Prostate gland (tissue), 2 donors: ENCODE measurements around the gene TOPORS.

Source experiments
- CTCF ChIP-seq, 4 experiments: fragments of 200-600 bp in 2 of 4; fragments of 450-650 bp in 2 of 4; sonication (generic) in 2 of 4; IDR thresholded peaks; 1 replicate in 3 of 4; 2 replicates in 1 of 4; pipeline ENCODE4 v1.5.1; 2016 to 2019; ENCODE audit warnings: antibody characterized with exemption in 4 of 4, mild to moderate bottlenecking in 2 of 4, moderate library complexity in 2 of 4
- POLR2A ChIP-seq: fragments of 450-650 bp; IDR thresholded peaks from one replicate; pipeline ENCODE4 v1.6.1; 2016; ENCODE audit warnings: antibody characterized with exemption, mild to moderate bottlenecking
- POLR2AphosphoS5 ChIP-seq: sonication (generic); formaldehyde crosslinking; IDR thresholded peaks from one replicate; pipeline ENCODE4 v1.6.1; 2017; ENCODE audit warnings: antibody characterized with exemption

GRCh38 chr9:32578976-32579375, 26.6 kb upstream of the TOPORS start:
- TF ChIP-seq CTCF (IDR thresholded peaks at IDR 0.05): no peak
- TF ChIP-seq POLR2A: no peak
- no peak for TF ChIP-seq POLR2AphosphoS5
